Activated CD8-positive, alpha-beta memory T cell treated with anti-CD3 and anti-CD28 coated beads, Interleukin-2, amount 10 ng/mL, durations not matched to agents 7 days and 5 days (primary cell): ENCODE data around the gene KIAA0232. TPM values are rescaled to one million over a fixed set of nuclear protein-coding genes. Genes with fewer than 3 reads are reported as not detected.

Experiments
- ATAC-seq: fragments of 150-1000 bp; cut with Tn5 transposase; one replicate; pipeline ENCODE4 v1.10.0; 2021; ENCODE audit warnings: moderate library complexity
- CTCF ChIA-PET: fragments of 350-600 bp; sonication (Branson Sonifier 250); formaldehyde crosslinking; loops from one replicate; lab custom pipeline; 2021; ENCODE audit warnings: antibody characterized with exemption; lab: Charles Lee
- DNase-seq: peaks from one replicate; pipeline ENCODE4 v3.0.0-alpha.2; 2020
- H3K27ac Mint-ChIP-seq: one replicate; pipeline ENCODE4 v1.8.0; 2021; ENCODE audit warnings: mild to moderate bottlenecking, mixed read lengths
- H3K27me3 Mint-ChIP-seq: one replicate; pipeline ENCODE4 v1.8.0; 2021; ENCODE audit warnings: mixed read lengths
- H3K36me3 Mint-ChIP-seq: one replicate; pipeline ENCODE4 v1.8.0; 2021; ENCODE audit warnings: mild to moderate bottlenecking, mixed read lengths
- H3K4me1 Mint-ChIP-seq: one replicate; pipeline ENCODE4 v1.8.0; 2021; ENCODE audit warnings: mixed read lengths
- H3K4me3 Mint-ChIP-seq: one replicate; pipeline ENCODE4 v1.8.0; 2021; ENCODE audit warnings: mild to moderate bottlenecking, moderate library complexity, mixed read lengths
- H3K9me3 Mint-ChIP-seq: one replicate; pipeline ENCODE4 v1.8.0; 2022; ENCODE audit warnings: low read depth, mixed read lengths
- total RNA-seq, 2 experiments: library from RNA; stranded (reverse); gene quantifications; one replicate each; pipeline ENCODE4 v1.2.3, GENCODE V29; 2021

Gene KIAA0232
- total RNA-seq, 2 experiments from 2014 or later: 17.5 to 19.8 TPM

DNA sequence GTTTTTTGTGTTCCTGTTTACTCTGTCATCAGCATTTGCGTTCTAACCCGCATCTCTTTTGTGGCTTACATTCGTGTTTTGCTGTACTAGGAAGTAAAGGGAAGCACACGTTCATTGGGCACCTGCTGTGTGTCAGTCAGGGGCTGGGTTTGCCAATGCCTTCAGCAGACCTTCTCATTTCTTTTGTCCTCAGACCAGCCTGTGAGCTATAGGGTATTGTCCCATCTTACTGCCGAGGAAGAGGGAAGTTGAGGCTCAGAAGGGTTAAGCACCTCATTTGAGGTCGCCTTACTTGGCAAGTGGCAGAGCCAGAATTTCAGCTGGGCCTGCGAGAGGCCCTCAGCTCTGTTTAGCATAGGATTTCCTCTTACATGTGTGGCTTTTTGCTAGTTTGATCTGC is 135.8 kb downstream of the KIAA0232 start:
- CTCF ChIA-PET: interaction anchor here (1.1 kb wide), 1 partner anchor 152 kb away, joined by 4 read pairs; no protein-coding TSS in a partner anchor
- H3K9me3 Mint-ChIP-seq: no peaks in the 10 kb centered on the region
- peak overlapping the region; percentile 24 for H3K4me3 Mint-ChIP-seq
- H3K27me3 Mint-ChIP-seq: no peaks in the 10 kb centered on the region
- peaks cover 13% of the 10 kb centered on the region for H3K36me3 Mint-ChIP-seq
- peak overlapping the region; percentile 73 for H3K27ac Mint-ChIP-seq
- DNase-seq (no peak), ATAC-seq (peak; percentile 33)
- H3K4me1 Mint-ChIP-seq: peaks cover 55% of the 10 kb centered on the region

DNA sequence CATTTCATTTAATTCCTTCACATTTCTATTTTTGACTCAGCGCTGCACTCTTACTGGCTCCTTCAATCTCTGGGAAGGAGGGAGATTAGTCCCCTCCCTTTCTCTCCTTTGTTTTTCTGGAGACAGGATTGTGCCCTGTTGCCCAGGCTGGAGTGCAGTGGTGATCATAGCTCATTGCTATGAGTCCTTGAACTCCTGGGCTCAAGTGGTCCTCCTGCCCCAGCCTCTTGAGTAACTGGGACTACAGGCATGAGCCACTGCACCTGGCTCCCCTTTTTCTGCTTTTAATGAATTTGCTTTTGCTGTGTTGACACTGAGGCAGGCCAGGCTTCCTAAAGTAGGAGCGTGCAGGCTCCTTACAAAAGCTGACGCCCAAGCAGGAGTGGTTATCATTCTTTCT is 137.6 kb downstream of the KIAA0232 start:
- Mint-ChIP-seq H3K27ac (no peak overlapping the region), H3K9me3 (no peaks in the 10 kb centered on the region), H3K4me1 (peaks cover 55% of the 10 kb centered on the region), H3K36me3 (peaks cover 29% of the 10 kb centered on the region), H3K4me3 (no peak overlapping the region), H3K27me3 (no peaks in the 10 kb centered on the region)
- CTCF ChIA-PET: interaction anchor here (1.2 to 1.5 kb wide), 3 partner anchors 9 to 123 kb away, joined by 4 to 5 read pairs (median 5); partner anchors contain the start of gene TADA2B
- DNase-seq: no peak
- no peak for ATAC-seq

DNA sequence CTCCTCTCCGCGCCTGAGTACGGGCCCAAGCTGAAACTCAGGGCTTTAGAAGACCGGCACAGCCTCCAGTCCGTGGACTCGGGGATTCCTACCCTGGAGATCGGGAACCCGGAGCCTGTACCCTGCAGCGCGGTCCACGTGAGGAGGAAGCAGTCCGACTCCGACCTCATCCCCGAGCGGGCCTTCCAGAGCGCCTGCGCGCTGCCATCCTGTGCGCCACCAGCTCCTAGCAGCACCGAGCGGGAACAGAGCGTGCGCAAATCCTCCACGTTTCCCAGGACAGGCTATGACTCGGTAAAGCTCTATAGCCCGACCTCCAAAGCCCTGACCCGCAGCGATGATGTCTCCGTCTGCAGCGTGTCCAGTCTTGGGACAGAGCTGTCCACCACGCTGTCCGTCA is 141.0 kb downstream of the KIAA0232 start:
- Mint-ChIP-seq H3K9me3 (no peaks in the 10 kb centered on the region), H3K27ac (no peak overlapping the region), H3K27me3 (no peaks in the 10 kb centered on the region), H3K4me3 (no peak overlapping the region), H3K4me1 (peaks cover 57% of the 10 kb centered on the region), H3K36me3 (peaks cover 47% of the 10 kb centered on the region)
- ATAC-seq: no peak
- CTCF ChIA-PET: no interaction called here
- DNase-seq: no peak

DNA sequence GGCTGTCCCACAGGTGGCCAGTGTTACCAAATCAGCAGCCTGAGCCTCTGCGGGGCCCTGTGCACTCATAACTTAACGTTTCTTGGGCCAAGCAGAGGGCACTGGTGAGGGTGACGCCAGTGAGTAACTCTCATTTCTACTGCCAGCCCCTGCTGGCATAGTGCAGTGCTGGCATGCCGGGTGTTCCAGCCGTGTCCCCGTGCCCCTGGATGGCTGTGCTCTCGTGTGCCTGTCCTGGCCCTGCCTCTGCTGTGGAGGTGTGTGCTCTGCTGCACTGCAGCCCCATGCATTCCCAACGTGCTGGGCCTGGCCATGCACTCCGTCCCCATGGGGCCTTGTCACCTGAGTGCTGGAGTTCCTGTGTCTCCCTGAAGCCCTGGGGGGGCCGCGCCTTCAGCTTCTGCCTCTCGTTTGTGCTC is 141.8 kb downstream of the KIAA0232 start:
- ATAC-seq: no peak
- H3K27me3 Mint-ChIP-seq: no peaks in the 10 kb centered on the region
- no peak overlapping the region for H3K27ac Mint-ChIP-seq
- H3K36me3 Mint-ChIP-seq: peaks cover 53% of the 10 kb centered on the region
- no peaks in the 10 kb centered on the region for H3K9me3 Mint-ChIP-seq
- DNase-seq: no peak
- CTCF ChIA-PET: no interaction called here
- peaks cover 54% of the 10 kb centered on the region for H3K4me1 Mint-ChIP-seq
- no peak overlapping the region for H3K4me3 Mint-ChIP-seq

DNA sequence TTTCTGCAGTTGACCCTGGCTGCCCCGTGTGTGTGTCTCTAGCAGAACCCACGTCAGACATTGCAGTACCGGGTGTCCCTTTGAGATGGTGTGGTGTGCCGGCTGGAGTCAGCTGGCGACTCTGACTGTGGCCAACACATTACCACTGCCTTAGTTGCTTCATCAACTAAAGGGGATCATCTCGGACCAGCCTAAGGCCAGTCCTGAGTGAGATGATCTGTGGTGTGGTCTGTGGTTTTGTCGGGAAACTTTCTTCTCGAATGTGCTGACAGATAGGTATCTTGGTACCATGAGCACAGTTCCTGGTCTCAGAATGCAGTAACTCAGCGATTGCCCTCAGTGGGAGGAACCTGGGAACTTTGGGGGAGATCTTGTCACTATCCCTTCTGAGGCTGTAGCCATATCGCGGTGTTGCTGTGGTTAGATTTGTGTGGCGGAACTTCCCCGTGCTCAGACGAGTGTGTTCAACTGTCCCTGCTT is 142.9 kb downstream of the KIAA0232 start:
- H3K27ac Mint-ChIP-seq: no peak overlapping the region
- peaks cover 50% of the 10 kb centered on the region for H3K4me1 Mint-ChIP-seq
- H3K9me3 Mint-ChIP-seq: no peaks in the 10 kb centered on the region
- peaks cover 55% of the 10 kb centered on the region for H3K36me3 Mint-ChIP-seq
- ATAC-seq (no peak), DNase-seq (peak; percentile 54)
- no peaks in the 10 kb centered on the region for H3K27me3 Mint-ChIP-seq
- CTCF ChIA-PET: interaction anchor here (1.0 to 2.3 kb wide), 4 partner anchors 8 to 22 kb away, joined by 3 to 9 read pairs (median 4); no protein-coding TSS in a partner anchor
- H3K4me3 Mint-ChIP-seq: no peak overlapping the region

DNA sequence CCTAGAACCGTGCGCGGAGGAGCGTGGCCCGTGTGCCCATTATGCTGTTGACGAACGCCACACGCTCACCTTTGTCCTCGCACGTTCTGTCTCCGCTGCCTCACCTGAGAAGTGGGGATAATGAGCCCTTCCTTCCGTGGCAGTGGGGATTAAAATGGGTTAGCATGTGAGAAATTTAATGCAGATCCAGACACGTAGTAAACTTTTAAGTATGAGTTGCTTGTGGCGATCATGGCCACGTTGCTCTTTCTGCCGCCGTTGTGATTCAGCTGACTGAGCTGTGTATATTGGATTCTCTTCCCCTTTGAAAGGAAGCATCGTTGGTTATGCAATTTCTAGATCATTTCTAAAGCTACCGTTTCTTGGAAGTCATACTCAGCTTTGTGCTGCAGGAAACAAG is 143.6 kb downstream of the KIAA0232 start:
- Mint-ChIP-seq H3K36me3 (peaks cover 57% of the 10 kb centered on the region), H3K9me3 (no peaks in the 10 kb centered on the region), H3K4me1 (peaks cover 50% of the 10 kb centered on the region), H3K27ac (peak overlapping the region; percentile 53), H3K27me3 (no peaks in the 10 kb centered on the region), H3K4me3 (no peak overlapping the region)
- DNase-seq (no peak), ATAC-seq (no peak)
- CTCF ChIA-PET: interaction anchor here (1.0 to 2.3 kb wide), 7 partner anchors 9 to 145 kb away, joined by 3 to 9 read pairs (median 4); no protein-coding TSS in a partner anchor

DNA sequence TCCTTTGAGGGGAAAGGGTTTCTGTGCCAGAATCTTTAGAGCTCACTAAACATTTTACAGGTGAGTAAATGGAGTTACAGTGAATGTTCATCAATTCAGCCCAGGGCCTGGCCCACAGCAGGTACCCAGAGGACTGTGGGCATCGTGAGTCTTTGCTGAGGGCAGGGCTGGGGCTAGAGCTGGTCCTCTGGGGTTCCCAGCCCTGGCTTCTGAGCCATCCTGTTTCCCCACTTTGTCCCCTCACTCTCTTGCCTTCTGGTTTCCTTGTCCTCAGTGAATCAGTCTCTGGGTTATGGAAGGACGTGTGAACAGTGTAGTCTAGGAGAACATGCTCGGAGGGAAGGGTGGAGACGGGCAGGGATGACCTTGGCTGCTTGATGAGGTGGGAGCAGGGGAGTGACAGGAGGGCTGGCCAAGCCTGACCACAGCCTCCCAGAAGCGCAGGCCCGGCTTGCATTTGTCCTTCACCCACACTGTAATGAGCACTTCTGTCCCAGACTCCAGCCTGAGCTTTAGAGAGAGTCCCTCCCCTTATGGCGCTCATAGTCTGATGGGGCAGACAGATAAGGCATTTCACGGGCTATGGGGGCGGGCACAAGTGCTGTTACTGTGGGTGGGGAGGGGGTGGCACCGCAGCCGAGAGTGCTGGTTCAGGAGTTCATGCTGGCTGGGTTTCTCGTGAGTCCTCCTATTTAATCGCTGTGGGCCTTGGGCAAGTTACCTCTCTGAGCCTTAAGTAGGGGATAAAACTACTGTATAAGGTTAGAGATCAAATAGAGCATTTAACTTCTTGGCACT is 144.4 kb downstream of the KIAA0232 start:
- ATAC-seq: peak; percentile 87
- peak; percentile 69 for DNase-seq
- Mint-ChIP-seq H3K27ac (peak overlapping the region; percentile 53), H3K9me3 (no peaks in the 10 kb centered on the region), H3K36me3 (peaks cover 62% of the 10 kb centered on the region), H3K4me3 (peak overlapping the region; percentile 40), H3K4me1 (peaks cover 49% of the 10 kb centered on the region), H3K27me3 (no peaks in the 10 kb centered on the region)
- CTCF ChIA-PET: interaction anchor here (0.6 to 2.3 kb wide), 9 partner anchors 10 to 144 kb away, joined by 3 to 9 read pairs (median 4); no protein-coding TSS in a partner anchor

DNA sequence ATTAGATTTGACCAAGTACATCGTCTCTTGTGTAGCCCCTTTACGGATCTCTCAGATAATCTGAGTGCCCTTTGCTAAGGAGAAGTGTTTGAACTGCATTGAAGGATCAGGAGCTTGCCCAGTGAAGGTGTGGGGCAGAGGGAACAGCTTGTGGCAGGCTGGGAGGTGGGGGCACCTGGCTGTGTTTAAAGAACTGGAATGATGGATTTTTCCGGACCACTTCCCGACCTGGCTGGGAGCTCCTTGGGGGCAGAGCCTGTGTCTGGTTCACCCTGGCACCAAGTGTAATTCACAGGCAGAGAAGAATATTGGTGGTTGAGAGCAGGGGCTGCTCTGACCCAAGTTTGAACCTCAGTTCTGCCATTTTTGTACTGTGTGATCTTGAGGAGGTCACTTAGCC is 145.6 kb downstream of the KIAA0232 start:
- ATAC-seq: no peak
- no peak overlapping the region for H3K27ac Mint-ChIP-seq
- peaks cover 64% of the 10 kb centered on the region for H3K36me3 Mint-ChIP-seq
- no peaks in the 10 kb centered on the region for H3K27me3 Mint-ChIP-seq
- peaks cover 41% of the 10 kb centered on the region for H3K4me1 Mint-ChIP-seq
- no peak for DNase-seq
- no peak overlapping the region for H3K4me3 Mint-ChIP-seq
- CTCF ChIA-PET: interaction anchor here (1.0 to 2.2 kb wide), 5 partner anchors 14 to 43 kb away, joined by 3 to 5 read pairs (median 4); no protein-coding TSS in a partner anchor
- no peaks in the 10 kb centered on the region for H3K9me3 Mint-ChIP-seq

DNA sequence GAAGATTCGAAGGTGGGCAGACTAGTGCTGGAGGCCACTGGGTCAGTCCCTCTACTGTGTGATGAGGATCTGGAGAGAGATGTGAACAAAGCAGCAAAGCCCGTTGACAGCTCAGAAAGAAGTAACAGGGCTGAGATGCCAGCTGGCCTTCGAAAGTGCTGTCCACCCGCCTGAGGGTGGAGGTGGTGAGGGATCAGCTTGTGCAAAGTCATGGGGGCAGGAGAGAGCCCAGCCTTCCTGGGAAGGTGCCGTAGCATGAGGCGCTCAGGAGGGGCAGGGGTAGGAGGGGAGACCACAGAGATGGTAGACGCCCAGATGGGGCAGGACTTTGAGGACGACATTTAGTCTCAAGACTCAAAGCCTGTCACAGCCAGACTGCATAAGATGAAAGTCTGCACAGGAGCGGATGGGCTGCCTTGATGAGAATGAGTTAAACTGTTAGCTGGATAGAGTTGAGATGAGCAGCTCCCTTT is 146.8 kb downstream of the KIAA0232 start:
- H3K4me3 Mint-ChIP-seq: no peak overlapping the region
- DNase-seq (no peak), ATAC-seq (no peak)
- H3K36me3 Mint-ChIP-seq: peaks cover 63% of the 10 kb centered on the region
- H3K27ac Mint-ChIP-seq: no peak overlapping the region
- CTCF ChIA-PET: interaction anchor here (1.1 to 1.7 kb wide), 2 partner anchors 13 to 18 kb away, joined by 3 to 4 read pairs; no protein-coding TSS in a partner anchor
- peaks cover 46% of the 10 kb centered on the region for H3K4me1 Mint-ChIP-seq
- H3K27me3 Mint-ChIP-seq: no peaks in the 10 kb centered on the region
- H3K9me3 Mint-ChIP-seq: peaks cover 3% of the 10 kb centered on the region

DNA sequence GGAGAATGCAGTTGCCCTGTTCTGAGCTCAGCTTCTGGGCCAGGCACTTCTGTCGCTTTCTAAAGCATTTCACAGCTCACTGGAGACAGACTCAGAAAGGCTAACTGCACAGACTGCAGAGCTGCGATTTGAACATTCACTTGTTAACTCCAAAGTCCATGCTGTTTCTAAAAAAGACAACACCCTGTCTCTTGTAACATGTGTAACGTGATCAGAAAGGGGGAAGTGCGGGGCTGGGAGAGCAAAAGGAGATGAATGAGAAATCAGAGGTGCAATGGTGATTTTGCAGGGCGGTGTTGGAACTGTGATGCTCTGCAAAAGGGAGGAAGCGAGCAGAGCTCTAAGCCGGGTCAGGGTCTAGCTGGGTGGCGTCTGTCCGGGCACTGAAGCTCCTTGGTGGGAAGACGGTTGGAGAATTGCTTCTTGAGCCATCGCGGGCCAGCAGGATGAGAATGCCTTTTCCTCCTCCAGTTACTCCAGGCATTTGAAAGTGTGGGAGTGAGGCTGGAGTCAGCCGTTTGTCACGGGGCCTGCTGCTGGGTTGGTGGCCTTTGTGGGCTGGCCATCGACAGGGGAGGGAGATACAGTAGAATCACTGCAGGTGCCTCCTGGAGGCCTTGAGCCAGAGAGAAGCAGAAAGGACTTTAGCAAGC is 147.4 kb downstream of the KIAA0232 start:
- Mint-ChIP-seq H3K9me3 (peaks cover 3% of the 10 kb centered on the region), H3K4me1 (peaks cover 41% of the 10 kb centered on the region), H3K4me3 (no peak overlapping the region), H3K27me3 (no peaks in the 10 kb centered on the region), H3K36me3 (peaks cover 57% of the 10 kb centered on the region), H3K27ac (no peak overlapping the region)
- DNase-seq (no peak), ATAC-seq (no peak)
- CTCF ChIA-PET: no interaction called here

DNA sequence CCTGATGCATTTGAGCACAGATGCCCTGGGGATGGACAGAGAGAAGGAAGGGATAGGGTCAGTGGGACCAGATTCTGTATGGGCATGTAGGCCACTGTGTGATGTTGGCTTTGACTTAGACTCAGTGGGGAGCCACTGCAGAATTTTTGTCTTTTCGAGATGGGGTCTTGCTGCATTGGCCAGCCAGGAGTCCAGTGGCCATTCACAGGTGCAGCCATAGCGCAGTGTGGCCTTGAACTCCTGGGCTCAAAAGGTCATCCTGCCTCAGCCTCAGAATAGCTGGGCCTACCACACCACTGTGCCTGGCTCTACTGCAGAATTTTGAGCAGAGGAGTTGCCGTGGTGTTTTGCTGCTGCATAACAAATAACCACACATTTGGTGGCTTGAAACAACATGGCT is 149.9 kb downstream of the KIAA0232 start:
- Mint-ChIP-seq H3K4me3 (no peak overlapping the region), H3K9me3 (peaks cover 3% of the 10 kb centered on the region), H3K27me3 (no peaks in the 10 kb centered on the region), H3K27ac (no peak overlapping the region), H3K4me1 (peaks cover 27% of the 10 kb centered on the region), H3K36me3 (peaks cover 53% of the 10 kb centered on the region)
- DNase-seq (no peak), ATAC-seq (no peak)
- CTCF ChIA-PET: no interaction called here

DNA sequence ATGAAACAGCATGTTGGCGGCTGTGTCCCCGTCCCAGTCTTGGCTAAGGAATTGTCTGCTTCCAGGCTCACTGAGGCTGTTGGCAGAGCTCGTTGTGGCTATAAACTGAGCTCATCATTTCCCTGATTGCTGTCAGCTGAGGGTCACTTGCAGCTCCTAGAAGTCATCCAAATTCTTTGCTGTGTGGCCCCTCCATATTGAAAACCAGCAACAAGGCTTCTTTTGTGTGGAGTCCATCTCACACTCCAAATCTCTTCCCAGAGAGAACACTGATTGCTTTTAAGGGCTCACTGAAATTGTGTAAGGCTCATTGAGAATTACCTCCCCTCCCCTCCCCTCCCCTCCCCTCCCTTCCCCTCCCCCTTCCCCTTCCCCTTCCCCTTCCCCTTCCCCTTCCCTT is 150.4 kb downstream of the KIAA0232 start:
- ATAC-seq: no peak
- H3K9me3 Mint-ChIP-seq: peaks cover 3% of the 10 kb centered on the region
- DNase-seq: no peak
- peaks cover 52% of the 10 kb centered on the region for H3K36me3 Mint-ChIP-seq
- peaks cover 24% of the 10 kb centered on the region for H3K4me1 Mint-ChIP-seq
- CTCF ChIA-PET: interaction anchor here (2.1 kb wide), 1 partner anchor 41 kb away, joined by 6 read pairs; no protein-coding TSS in a partner anchor
- H3K27ac Mint-ChIP-seq: no peak overlapping the region
- no peak overlapping the region for H3K4me3 Mint-ChIP-seq
- H3K27me3 Mint-ChIP-seq: no peaks in the 10 kb centered on the region
